OCI-LY3 (cell line): ENCODE results near the gene LRP11.

Experiments
- CTCF ChIP-seq: fragments of 200-600, 300-600 bp; sonication (generic); IDR thresholded peaks from 2 replicates; pipeline ENCODE4 v1.5.1; 2014; ENCODE audit warnings: antibody characterized with exemption, low read length, low read depth
- EZH2phosphoT487 ChIP-seq: fragments of 200-600 bp; shearing (Covaris generic); IDR thresholded peaks from 2 replicates; pipeline ENCODE4 v1.6.1; 2018; ENCODE audit warnings: antibody characterized with exemption, mixed run types, low read depth

DNA sequence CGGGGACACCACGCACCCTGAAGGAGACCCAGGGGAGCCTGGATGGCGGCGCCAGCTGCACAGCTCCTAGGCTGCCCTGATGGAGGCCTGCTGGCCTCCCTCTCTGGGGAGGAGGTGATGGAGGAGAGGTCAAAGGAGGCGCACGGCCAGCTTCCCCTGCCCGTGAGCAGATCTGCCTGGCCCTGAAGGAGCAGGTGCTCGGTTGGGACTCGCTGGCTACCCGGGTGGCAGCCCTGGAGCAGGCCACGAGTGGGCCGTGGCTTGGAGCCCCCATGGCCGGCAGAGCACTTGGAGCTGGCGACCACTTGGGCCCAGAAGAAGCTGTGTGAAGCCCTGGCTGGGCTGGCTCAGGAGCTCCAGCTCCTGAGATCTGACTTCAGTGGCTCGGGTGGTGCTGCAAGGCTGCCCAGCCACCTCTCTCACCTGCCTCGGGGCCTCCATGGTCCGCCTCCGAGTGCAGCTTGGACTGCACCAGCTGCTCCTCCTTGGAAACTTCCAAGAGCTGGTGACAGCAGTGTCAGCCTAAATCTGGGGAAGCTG is 41.3 kb upstream of the LRP11 start:
- TF ChIP-seq CTCF (no peak), EZH2phosphoT487 (no peak)
